H1 (cell line): ENCODE measurements around the gene ZIC1. TPM values are rescaled to one million over a fixed set of nuclear protein-coding genes. Genes with fewer than 3 reads are reported as not detected.

Experiments
- CTCF ChIA-PET: fragments of 300-600 bp; sonication (Branson Sonifier 250); formaldehyde crosslinking; loops from one replicate; lab custom pipeline; 2021; ENCODE audit not compliant: partially characterized antibody; lab: Charles Lee
- POLR2A ChIA-PET: fragments of 300-600 bp; sonication (Branson Sonifier 250); formaldehyde crosslinking; loops from one replicate; lab custom pipeline; 2021; ENCODE audit warnings: inconsistent platforms; ENCODE audit not compliant: partially characterized antibody; lab: Charles Lee
- DNase-seq, 2 experiments: peaks; one replicate each; pipeline versions ENCODE4 v3.0.0 to v3.0.0-alpha.2; 2010 to 2022; ENCODE audit warnings: low spot score in 2 of 2, low read depth in 1 of 2, mixed read lengths in 1 of 2
- FAIRE-seq: peaks from 2 replicates; lab custom pipeline; 2011; peaks lifted over from hg19 to GRCh38; lab: Jason Lieb, UNC
- H2AFZ ChIP-seq: 2 replicates; pipeline ENCODE4 v1.8.1; 2012; ENCODE audit warnings: low read length, inconsistent platforms
- H2AK5ac ChIP-seq: 2 replicates; pipeline ENCODE4 v1.6.1; 2013; ENCODE audit warnings: low read depth, low read length
- H2BK120ac ChIP-seq: replicated peaks from 2 replicates; pipeline ENCODE3; 2013; ENCODE audit warnings: low read depth, low read length, inconsistent platforms
- H2BK12ac ChIP-seq: 2 replicates; pipeline ENCODE4 v1.6.1; 2013; ENCODE audit warnings: low read depth, low read length
- H2BK15ac ChIP-seq: 2 replicates; pipeline ENCODE4 v1.6.1; 2013; ENCODE audit warnings: low read length
- H2BK20ac ChIP-seq: 2 replicates; pipeline ENCODE4 v1.6.1; 2013; ENCODE audit warnings: low read length
- H2BK5ac ChIP-seq: 2 replicates; pipeline ENCODE4 v1.6.1; 2013; ENCODE audit warnings: low read depth, low read length
- H3K14ac ChIP-seq: 2 replicates; pipeline ENCODE4 v1.6.1; 2013; ENCODE audit warnings: inconsistent platforms; ENCODE audit not compliant: insufficient read length
- H3K18ac ChIP-seq: 2 replicates; pipeline ENCODE4 v1.6.1; 2013; ENCODE audit warnings: low read length; ENCODE audit errors: extremely low read depth
- H3K23ac ChIP-seq: 2 replicates; pipeline ENCODE4 v1.6.1; 2013; ENCODE audit warnings: inconsistent platforms; ENCODE audit not compliant: insufficient read length
- H3K23me2 ChIP-seq: 2 replicates; pipeline ENCODE4 v1.6.1; 2013; ENCODE audit warnings: low read depth, low read length
- H3K27ac ChIP-seq: 2 replicates; pipeline ENCODE4 v1.6.1; 2011; ENCODE audit warnings: low read depth, low read length, inconsistent platforms
- H3K27me3 ChIP-seq, 4 experiments: replicated peaks in 1 of 4; 1 replicate in 1 of 4; 2 replicates in 3 of 4; pipeline versions ENCODE4 v1.6.1 to v1.8.1; 2011 to 2013; ENCODE audit warnings: low read length in 3 of 4, mild to moderate bottlenecking in 3 of 4, inconsistent platforms in 2 of 4, mixed read lengths in 2 of 4, moderate library complexity in 1 of 4; ENCODE audit not compliant: control insufficient read depth in 3 of 4, insufficient read depth in 3 of 4; ENCODE audit errors: extremely low read depth in 1 of 4
- H3K36me3 ChIP-seq, 4 experiments: 2 replicates each; pipeline versions ENCODE4 v1.6.1 to v1.8.1; 2011 to 2013; ENCODE audit warnings: mild to moderate bottlenecking in 4 of 4, low read length in 3 of 4, moderate library complexity in 2 of 4, control low read depth in 1 of 4, inconsistent platforms in 1 of 4; ENCODE audit not compliant: insufficient read depth in 4 of 4, control insufficient read depth in 2 of 4
- H3K4ac ChIP-seq: replicated peaks from 2 replicates; pipeline ENCODE3; 2013; ENCODE audit warnings: low read length, low read depth, mixed read lengths, inconsistent platforms; ENCODE audit not compliant: insufficient read length
- H3K4me1 ChIP-seq, 4 experiments: replicated peaks in 1 of 4; 1 replicate in 1 of 4; 2 replicates in 3 of 4; pipeline versions ENCODE4 v1.6.1 to v1.8.1; 2011 to 2013; ENCODE audit warnings: low read length in 3 of 4, inconsistent platforms in 2 of 4, mixed read lengths in 1 of 4; ENCODE audit not compliant: insufficient read depth in 4 of 4, control insufficient read depth in 3 of 4
- H3K4me2 ChIP-seq, 2 experiments: 2 replicates each; pipeline versions ENCODE4 v1.6.1 to v1.8.1; 2011 to 2013; ENCODE audit warnings: low read depth in 2 of 2, low read length in 2 of 2, control low read depth in 1 of 2, inconsistent platforms in 1 of 2, mild to moderate bottlenecking in 1 of 2; ENCODE audit not compliant: insufficient read depth in 1 of 2
- H3K4me3 ChIP-seq, 4 experiments: fragments of 200-600, 300-600 bp in 1 of 4; sonication (generic), shearing (Covaris generic), sonication (Bioruptor Twin) in 1 of 4; 2 replicates each; pipeline versions ENCODE4 v1.5.1 to v1.8.1; 2011 to 2016; ENCODE audit warnings: low read length in 4 of 4, low read depth in 3 of 4, control low read depth in 2 of 4, inconsistent platforms in 2 of 4, mild to moderate bottlenecking in 2 of 4, mixed read lengths in 1 of 4, moderate library complexity in 1 of 4; ENCODE audit not compliant: insufficient read depth in 2 of 4; ENCODE audit errors: extremely low read depth in 1 of 4
- H3K56ac ChIP-seq: replicated peaks from 2 replicates; pipeline ENCODE3; 2013; ENCODE audit warnings: low read depth, mild to moderate bottlenecking, mixed read lengths, low read length, inconsistent platforms; ENCODE audit not compliant: insufficient read length
- H3K79me1 ChIP-seq: 2 replicates; pipeline ENCODE4 v1.6.1; 2013; ENCODE audit warnings: low read depth, low read length, control low read depth
- H3K79me2 ChIP-seq, 2 experiments: 2 replicates each; pipeline versions ENCODE4 v1.6.1 to v1.8.1; 2012 to 2013; ENCODE audit warnings: low read length in 2 of 2, mild to moderate bottlenecking in 2 of 2, inconsistent platforms in 1 of 2; ENCODE audit not compliant: insufficient read depth in 2 of 2, control insufficient read depth in 1 of 2
- H3K9ac ChIP-seq, 4 experiments: replicated peaks in 1 of 4; 1 replicate in 1 of 4; 2 replicates in 3 of 4; pipeline versions ENCODE4 v1.6.1 to v1.8.1; 2011 to 2013; ENCODE audit warnings: low read depth in 3 of 4, low read length in 3 of 4, control low read depth in 2 of 4, mild to moderate bottlenecking in 2 of 4, moderate library complexity in 2 of 4, inconsistent platforms in 1 of 4; ENCODE audit errors: extremely low read depth in 1 of 4
- H3K9me3 ChIP-seq, 2 experiments: 2 replicates each; pipeline versions ENCODE4 v1.6.1 to v1.8.1; 2012 to 2013; ENCODE audit warnings: mild to moderate bottlenecking in 2 of 2, moderate library complexity in 2 of 2, control low read depth in 1 of 2, inconsistent platforms in 1 of 2, low read depth in 1 of 2, low read length in 1 of 2, mixed read lengths in 1 of 2; ENCODE audit not compliant: insufficient read depth in 2 of 2
- H4K20me1 ChIP-seq, 2 experiments: replicated peaks in 1 of 2; 2 replicates each; pipeline versions ENCODE3 to v1.8.1; 2011 to 2013; ENCODE audit warnings: inconsistent platforms in 2 of 2, low read length in 2 of 2, mild to moderate bottlenecking in 1 of 2; ENCODE audit not compliant: insufficient read depth in 2 of 2, control insufficient read depth in 1 of 2
- H4K5ac ChIP-seq: 2 replicates; pipeline ENCODE4 v1.6.1; 2013; ENCODE audit warnings: low read length, low read depth, mixed read lengths, inconsistent platforms; ENCODE audit not compliant: insufficient read length
- H4K8ac ChIP-seq: 2 replicates; pipeline ENCODE4 v1.8.0; 2013; ENCODE audit warnings: mild to moderate bottlenecking, moderate library complexity, low read length, inconsistent platforms; ENCODE audit not compliant: insufficient read depth; ENCODE audit errors: extremely low read depth
- H4K91ac ChIP-seq: replicated peaks from 2 replicates; pipeline ENCODE3; 2013; ENCODE audit warnings: low read length, mixed read lengths, inconsistent platforms; ENCODE audit not compliant: insufficient read length
- EZH2 ChIP-seq: fragments of 200-600 bp; sonication (generic); IDR thresholded peaks from 2 replicates; pipeline ENCODE4 v1.7.1; 2012; ENCODE audit warnings: low read depth, mild to moderate bottlenecking, moderate library complexity, low read length, inconsistent platforms; ENCODE audit not compliant: severe bottlenecking
- KDM1A ChIP-seq: fragments of 200-600, 300-600 bp; sonication (generic); IDR thresholded peaks from 2 replicates; pipeline ENCODE4 v1.7.1; 2016; ENCODE audit warnings: mild to moderate bottlenecking, low read length, borderline replicate concordance
- SP1 ChIP-seq: IDR thresholded peaks from 2 replicates; pipeline ENCODE4 v1.6.1; 2011; ENCODE audit warnings: low read depth, low read length
- SP2 ChIP-seq: IDR thresholded peaks from 2 replicates; pipeline ENCODE4 v1.6.1; 2012; ENCODE audit warnings: mild to moderate bottlenecking, low read length, inconsistent platforms
- SUZ12 ChIP-seq: fragments of 200-600 bp; sonication (generic); IDR thresholded peaks from 2 replicates; pipeline ENCODE4 v1.6.1; 2012; ENCODE audit warnings: mild to moderate bottlenecking, inconsistent platforms, low read length, moderate library complexity, mixed read lengths
- WGBS, 2 experiments: shearing (Covaris generic) in 1 of 2; methylation state at CpG; one replicate each; pipeline versions ENCODE4 v1.1.6 to v1.1.7; 2013 to 2015; ENCODE audit warnings: low lambda C conversion rate in 2 of 2, mixed read lengths in 2 of 2, inconsistent platforms in 1 of 2, low coverage in 1 of 2, missing lambda C conversion rate in 1 of 2; ENCODE audit not compliant: insufficient replicate concordance in 2 of 2, insufficient coverage in 1 of 2, insufficient read length in 1 of 2; ENCODE audit errors: extremely low coverage in 1 of 2, missing lambda C conversion rate in 1 of 2; 5-methylcytosine and 5-hydroxymethylcytosine counted together
- polyA plus RNA-seq, 7 experiments: library from polyadenylated mRNA; depleted of rRNA in 3 of 7; stranded (reverse) in 5 of 7; unstranded in 2 of 7; fragments of >200 nt in 5 of 7; fragments of 200-250 nt in 2 of 7; gene quantifications; 1 replicate in 5 of 7; 2 replicates in 1 of 7; 4 replicates in 1 of 7; pipeline versions ENCODE4 v1.2.1 to v1.2.3, GENCODE V29; 2011 to 2013; ENCODE audit warnings: missing spikeins in 2 of 7, mixed read lengths in 2 of 7
- total RNA-seq: library from RNA; stranded (reverse); fragmentation: NEBNext Ultra II Directional; extraction: Animal tissue kit (Norgen Biotek cat#: 25700); gene quantifications from 2 replicates; pipeline ENCODE4 v1.2.1, GENCODE V29; 2021

ZIC1 gene
- total and polyA plus RNA-seq, 2 of the 8 experiments (the other 6 are each of a cell fraction or from before 2014, with no cell fraction given), result 0.80 to 2.2 TPM

DNA sequence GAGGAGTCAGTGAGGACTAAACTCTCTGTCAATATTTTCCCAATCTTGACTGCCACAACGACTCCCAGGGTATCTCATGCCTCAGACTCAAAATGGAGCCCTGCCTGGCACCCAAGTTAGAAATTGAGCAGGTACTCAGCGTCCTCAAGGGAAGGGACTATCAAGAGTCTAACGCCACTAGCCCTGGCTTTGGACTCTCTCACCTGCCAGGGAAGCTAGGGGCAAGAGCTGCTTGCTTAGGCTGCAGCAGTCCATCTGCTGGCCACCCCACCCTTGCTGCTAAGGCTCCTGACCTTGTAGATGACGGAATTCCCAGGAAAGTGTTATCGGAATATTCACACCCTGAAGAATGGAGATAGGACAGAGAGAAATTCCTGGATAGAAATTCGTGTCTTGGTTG is 35.9 kb upstream of the ZIC1 start:
- Histone ChIP-seq H3K27me3 (peaks cover 75 to 91% (median 82%) of the 10 kb centered on the region in 4 experiments), H2AK5ac (no peak overlapping the region), H4K5ac (no peak overlapping the region), H2BK12ac (peak overlapping the region; percentile 45; the same call in 1 of the 2 replicates), H3K56ac (no peak overlapping the region), H3K14ac (no peak overlapping the region), H3K18ac (no peak overlapping the region), H3K4ac (no peak overlapping the region), H2BK20ac (no peak overlapping the region), H2BK5ac (peak overlapping the region; percentile 3; the same call in 1 of the 2 replicates), H4K91ac (no peak overlapping the region), H4K20me1 (peaks cover 0 to 3% of the 10 kb centered on the region in 2 experiments), H3K27ac (no peak overlapping the region), H2BK15ac (no peak overlapping the region), H3K36me3 (no peaks in the 10 kb centered on the region), H3K23me2 (peaks cover 5% of the 10 kb centered on the region), H3K23ac (no peak overlapping the region), H3K4me3 (no peak overlapping the region), H2AFZ (no peak overlapping the region), H3K4me1 (peaks cover 8 to 28% (median 20%) of the 10 kb centered on the region in 4 experiments), H3K9me3 (no peaks in the 10 kb centered on the region), H3K79me1 (no peaks in the 10 kb centered on the region), H4K8ac (no peak overlapping the region), H3K79me2 (no peaks in the 10 kb centered on the region), H3K4me2 (0 out of 4 replicates have a peak overlapping the region, but pooled peaks of 1 of the 2 experiments have one; percentile 8), H2BK120ac (no peak overlapping the region), H3K9ac (no peak overlapping the region)
- TF ChIP-seq SUZ12 (peak; percentile 51), SP2 (no peak), KDM1A (no peak), EZH2 (peak; percentile 70), SP1 (0 out of 2 replicates have a peak, but pooled peaks have one; percentile 1)
- WGBS, 2 experiments, result 11% methylated on average over 6 of the region's 6 CpGs; no CpG with 5 or more reads in 1 of the 2 experiments
- CTCF ChIA-PET, result interaction anchor here (1.0 to 11.9 kb wide), 8 partner anchors 11 to 251 kb away, joined by 3 to 162 read pairs (median 8); no protein-coding TSS in a partner anchor
- POLR2A ChIA-PET, result interaction anchor here (0.5 to 2.8 kb wide), 4 partner anchors 9 to 46 kb away, joined by 4 to 8 read pairs (median 6); no protein-coding TSS in a partner anchor
- FAIRE-seq (no peak), DNase-seq (peak in 1 of 2 experiments; percentile 50)
